Measurements from ENCODE around the gene GGCT. TPM values are rescaled to one million over a fixed set of nuclear protein-coding genes. Genes with fewer than 3 reads are reported as not detected.

The GGCT gene
- total and polyA plus RNA-seq, 3 donors from 2014 or later = 14.7 to 21.8 (median 17.8) TPM

GRCh38 chr7:30463405-30464145, 41.1 kb downstream of the GGCT start:
- WGBS, 2 donors = 62 to 67% methylated on average over 6 of the region's 6 CpGs
- no peaks in the 10 kb centered on the region for H3K36me3 ChIP-seq (ENCODE audit: low read depth, missing control alignments)
- intact Hi-C loops (cut with DNase I; ENCODE audit: low total_unique reads) = no loop called here
- peaks cover 19% of the 10 kb centered on the region for H3K4me1 ChIP-seq
- no peak for TF ChIP-seq POLR2A (IDR thresholded peaks at IDR 0.05)
- no peak for TF ChIP-seq CTCF (IDR thresholded peaks at IDR 0.05)
- H3K4me3 ChIP-seq = no peak overlapping the region
- no peaks in the 10 kb centered on the region for H3K27me3 ChIP-seq
- H3K9me3 ChIP-seq = no peaks in the 10 kb centered on the region
- DNase-seq = no peak
- H3K27ac ChIP-seq = peak overlapping the region in 1 of 2 donors; percentile 8

- H3K4me1 ChIP-seq = peaks cover 17% of the 10 kb centered on the region
- 86 to 94% methylated on average over 1 of the region's 1 CpG for WGBS, 2 donors
- intact Hi-C loops (cut with DNase I; ENCODE audit: low total_unique reads) = no loop called here
These were observed 42.5 kb downstream of the GGCT start for GRCh38 chr7:30462179-30462578.

GRCh38 chr7:30460246-30460633, 44.4 kb downstream of the GGCT start:
- intact Hi-C loops (cut with DNase I; ENCODE audit: low total_unique reads) = no loop called here
- no peak overlapping the region for H3K4me3 ChIP-seq
- H3K4me1 ChIP-seq = peaks cover 9% of the 10 kb centered on the region
- whole genome bisulfite sequencing, 2 donors = 74 to 86% methylated on average over 4 of the region's 4 CpGs
- H3K27ac ChIP-seq = no peak overlapping the region
- no peaks in the 10 kb centered on the region for H3K27me3 ChIP-seq
- no peaks in the 10 kb centered on the region for H3K36me3 ChIP-seq (ENCODE audit: low read depth, missing control alignments)
- no peaks in the 10 kb centered on the region for H3K9me3 ChIP-seq
- no peak for TF ChIP-seq CTCF (IDR thresholded peaks at IDR 0.05)
- TF ChIP-seq POLR2A (IDR thresholded peaks at IDR 0.05) = no peak
- no peak for DNase-seq

More at GRCh38 chr7:30462179-30462578, 42.5 kb downstream of the GGCT start:
- Histone ChIP-seq H3K27me3 (no peaks in the 10 kb centered on the region), H3K36me3 (ENCODE audit: low read depth, missing control alignments) (no peaks in the 10 kb centered on the region), H3K9me3 (no peaks in the 10 kb centered on the region), H3K27ac (no peak overlapping the region), H3K4me3 (no peak overlapping the region)
- no peak for DNase-seq
- no peak for TF ChIP-seq POLR2A (IDR thresholded peaks at IDR 0.05)
- TF ChIP-seq CTCF (IDR thresholded peaks at IDR 0.05) = no peak

- 39 to 54% methylated on average over 9 of the region's 9 CpGs for WGBS, 2 donors
- intact Hi-C loops (cut with DNase I; ENCODE audit: low total_unique reads) = no loop called here
- Histone ChIP-seq H3K9me3 (no peaks in the 10 kb centered on the region), H3K4me3 (no peak overlapping the region), H3K4me1 (peaks cover 9% of the 10 kb centered on the region), H3K27me3 (no peaks in the 10 kb centered on the region), H3K27ac (peak overlapping the region in 1 of 2 donors; percentile 49), H3K36me3 (ENCODE audit: low read depth, missing control alignments) (no peaks in the 10 kb centered on the region)
- no peak for TF ChIP-seq POLR2A (IDR thresholded peaks at IDR 0.05)
- TF ChIP-seq CTCF (IDR thresholded peaks at IDR 0.05) = no peak
- DNase-seq = peak; percentile 78
These were observed 44.9 kb downstream of the GGCT start for GRCh38 chr7:30459591-30460245.

Measured in testis (tissue), 3 donors.